GM06990 (cell line): Measurements from ENCODE around the gene FUT7.
"Not testable (repeated sequence)": the region's sequence is repeated elsewhere in the genome, so short reads cannot be mapped to it uniquely, and the experiment has no call there.

Experiments
- DNase-seq: peaks from one replicate; pipeline ENCODE4 v3.0.0-alpha.2; 2011; ENCODE audit not compliant: insufficient read length; ENCODE audit errors: extremely low read depth
- H3K27me3 ChIP-seq: replicated peaks from 2 replicates; pipeline ENCODE4 v1.6.0; 2011; ENCODE audit warnings: low read length; ENCODE audit not compliant: control insufficient read depth, insufficient read depth
- H3K36me3 ChIP-seq: 2 replicates; pipeline ENCODE4 v1.5.1; 2011; ENCODE audit warnings: low read length; ENCODE audit not compliant: control insufficient read depth, insufficient read depth
- H3K4me3 ChIP-seq: replicated peaks from 2 replicates; pipeline ENCODE4 v1.5.1; 2011; ENCODE audit warnings: low read depth, mild to moderate bottlenecking, control low read depth, low read length
- TF ChIP-seq, protein P1 (sequence below): IDR thresholded peaks from 2 replicates; pipeline ENCODE4 v1.5.1; 2011; ENCODE audit warnings: low read length, control low read depth, mild to moderate bottlenecking, inconsistent platforms; ENCODE audit not compliant: insufficient read depth, poor library complexity, severe bottlenecking

The FUT7 gene

GRCh38 chr9:137063311-137064026 is 31.6 kb upstream of the FUT7 start:
- H3K36me3 ChIP-seq, result no peaks in the 10 kb centered on the region; the same call in none of the 2 replicates
- no peak overlapping the region for H3K4me3 ChIP-seq
- DNase-seq, result no peak
- no peaks in the 10 kb centered on the region for H3K27me3 ChIP-seq
- TF ChIP-seq, protein P1, sequence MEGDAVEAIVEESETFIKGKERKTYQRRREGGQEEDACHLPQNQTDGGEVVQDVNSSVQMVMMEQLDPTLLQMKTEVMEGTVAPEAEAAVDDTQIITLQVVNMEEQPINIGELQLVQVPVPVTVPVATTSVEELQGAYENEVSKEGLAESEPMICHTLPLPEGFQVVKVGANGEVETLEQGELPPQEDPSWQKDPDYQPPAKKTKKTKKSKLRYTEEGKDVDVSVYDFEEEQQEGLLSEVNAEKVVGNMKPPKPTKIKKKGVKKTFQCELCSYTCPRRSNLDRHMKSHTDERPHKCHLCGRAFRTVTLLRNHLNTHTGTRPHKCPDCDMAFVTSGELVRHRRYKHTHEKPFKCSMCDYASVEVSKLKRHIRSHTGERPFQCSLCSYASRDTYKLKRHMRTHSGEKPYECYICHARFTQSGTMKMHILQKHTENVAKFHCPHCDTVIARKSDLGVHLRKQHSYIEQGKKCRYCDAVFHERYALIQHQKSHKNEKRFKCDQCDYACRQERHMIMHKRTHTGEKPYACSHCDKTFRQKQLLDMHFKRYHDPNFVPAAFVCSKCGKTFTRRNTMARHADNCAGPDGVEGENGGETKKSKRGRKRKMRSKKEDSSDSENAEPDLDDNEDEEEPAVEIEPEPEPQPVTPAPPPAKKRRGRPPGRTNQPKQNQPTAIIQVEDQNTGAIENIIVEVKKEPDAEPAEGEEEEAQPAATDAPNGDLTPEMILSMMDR, result no peak

- H3K4me3 ChIP-seq, H3K27me3 ChIP-seq, DNase-seq, H3K36me3 ChIP-seq: not testable (repeated sequence)
Observed at GRCh38 chr9:137062798-137063197, 30.9 kb upstream of the FUT7 start.

- Histone ChIP-seq H3K4me3 (no peak overlapping the region), H3K27me3 (no peaks in the 10 kb centered on the region), H3K36me3 (no peaks in the 10 kb centered on the region; the same call in none of the 2 replicates)
- TF ChIP-seq, protein P1, result no peak
- DNase-seq, result no peak
Observed at GRCh38 chr9:137062384-137062783, 30.5 kb upstream of the FUT7 start.

- TF ChIP-seq, protein P1, result no peak
- Histone ChIP-seq H3K4me3 (no peak overlapping the region), H3K36me3 (no peaks in the 10 kb centered on the region), H3K27me3 (no peaks in the 10 kb centered on the region; the same call in 1 of the 2 replicates)
- DNase-seq, result no peak
Observed at GRCh38 chr9:137058521-137059234, 26.8 kb upstream of the FUT7 start.

- TF ChIP-seq, protein P1, result no peak
- Histone ChIP-seq H3K27me3 (peaks cover under 1% of the 10 kb centered on the region), H3K36me3 (no peaks in the 10 kb centered on the region), H3K4me3 (no peak overlapping the region)
- no peak for DNase-seq
Observed at GRCh38 chr9:137057545-137057944, 25.7 kb upstream of the FUT7 start.

- Histone ChIP-seq H3K36me3 (no peaks in the 10 kb centered on the region), H3K4me3 (no peak overlapping the region), H3K27me3 (peaks cover 3% of the 10 kb centered on the region)
- TF ChIP-seq, protein P1, result no peak
- no peak for DNase-seq
Observed at GRCh38 chr9:137056739-137057415, 25.0 kb upstream of the FUT7 start.
